Measurements from ENCODE around the gene ZNF749.

GRCh38 chr19:57435062-57435978, at the start of gene ZNF749:
- TF ChIP-seq CHD1 (IDR thresholded peaks at IDR 0.05; ENCODE audit: low read depth, low read length) (no peak), REST (IDR thresholded peaks at IDR 0.05; ENCODE audit: low read depth, low read length) (no peak), NFYB (IDR thresholded peaks at IDR 0.05; ENCODE audit: insufficient read depth, low read depth, low read length) (peak; percentile 67; the same call in 1 of the 2 replicates), CTCF (IDR thresholded peaks at IDR 0.05 in 2 of 3, conservative IDR thresholded peaks at IDR 0.05 in 1 of 3; ENCODE audit: control insufficient read depth in 2 of 3, extremely low read depth in 1 of 3, insufficient read depth in 1 of 3, low read depth in 3 of 3, low read length in 3 of 3) (no peak), POLR2A (IDR thresholded peaks at IDR 0.05; ENCODE audit: low read depth, low read length) (peak; percentile 71), MXI1 (IDR thresholded peaks at IDR 0.05; ENCODE audit: low read depth, low read length) (peak; percentile 92), STAT3 (IDR thresholded peaks at IDR 0.05; ENCODE audit: low read depth, low read length) (no peak), EP300 (IDR thresholded peaks at IDR 0.05; ENCODE audit: borderline replicate concordance in 1 of 2, control insufficient read depth in 1 of 2, low read depth in 2 of 2, low read length in 2 of 2) (no peak), KDM1A (IDR thresholded peaks at IDR 0.05; ENCODE audit: borderline replicate concordance) (no peak), RAD21 (IDR thresholded peaks at IDR 0.05; ENCODE audit: insufficient read depth, low read depth, low read length) (no peak), MAX (IDR thresholded peaks at IDR 0.05; ENCODE audit: low read depth, low read length) (no peak; the same call in 1 of the 2 replicates), PRDM15 (CRISPR knock-in tag; IDR thresholded peaks at IDR 0.05) (no peak), GATAD2B (conservative IDR thresholded peaks at IDR 0.05; ENCODE audit: low read depth) (peak; percentile 67; the same call in 1 of the 2 replicates), ZNF24 (IDR thresholded peaks at IDR 0.05) (no peak)

Measured in GM12878 (cell line).